PC-3 (cell line): ENCODE results near the gene MRPL37.

ENCODE experiments used
- CTCF ChIP-seq: fragments of 300-600 bp; sonication (generic); conservative IDR thresholded peaks from 2 replicates; pipeline ENCODE4 v1.5.1; 2017; ENCODE audit warnings: antibody characterized with exemption, low read depth, mild to moderate bottlenecking, low read length
- EZH2 ChIP-seq: fragments of 300-600 bp; sonication (generic); IDR thresholded peaks from one replicate; pipeline ENCODE4 v1.6.1; 2017; ENCODE audit warnings: antibody characterized with exemption, mild to moderate bottlenecking, low read length; ENCODE audit not compliant: unreplicated experiment
- EZH2phosphoT487 ChIP-seq: fragments of 300-600 bp; sonication (generic); IDR thresholded peaks from 2 replicates; pipeline ENCODE4 v1.6.1; 2018; ENCODE audit warnings: mild to moderate bottlenecking, antibody characterized with exemption, low read length, borderline replicate concordance

- TF ChIP-seq CTCF = no peak
- no peak for TF ChIP-seq EZH2
- TF ChIP-seq EZH2phosphoT487 = no peak
Measured at GRCh38 chr1:54215523-54215922, 15.6 kb downstream of the MRPL37 start.
